AG04449 (cell line): Measurements from ENCODE around the gene ENOX2.

Experiments used
- CTCF ChIA-PET: fragments of 350-600 bp; formaldehyde crosslinking; extraction: SDS; loops from one replicate; lab custom pipeline; 2021; ENCODE audit warnings: antibody characterized with exemption; lab: Yijun Ruan, JAX
- POLR2A ChIA-PET: fragments of 400-600, 350-600 bp; formaldehyde crosslinking; extraction: SDS; loops from one replicate; lab custom pipeline; 2020; ENCODE audit warnings: antibody characterized with exemption, inconsistent platforms; lab: Yijun Ruan, JAX
- DNase-seq: peaks from one replicate; pipeline ENCODE4 v3.0.0-alpha.2; 2010; ENCODE audit warnings: low read depth, low spot score
- H3K4me3 ChIP-seq: 2 replicates; pipeline ENCODE4 v1.5.1; 2011; ENCODE audit warnings: low read depth, mild to moderate bottlenecking, control low read depth, low read length
- TF ChIP-seq, protein P1 (sequence below): IDR thresholded peaks from one replicate; pipeline ENCODE4 v1.5.1; 2011; ENCODE audit warnings: mild to moderate bottlenecking, moderate library complexity, low read length, control low read depth, inconsistent platforms; ENCODE audit not compliant: insufficient read depth; ENCODE audit errors: missing control alignments

Gene ENOX2

GRCh38 chrX:130741584-130741983, 161.4 kb downstream of the ENOX2 start:
- H3K4me3 ChIP-seq: no peak overlapping the region
- TF ChIP-seq, protein P1, sequence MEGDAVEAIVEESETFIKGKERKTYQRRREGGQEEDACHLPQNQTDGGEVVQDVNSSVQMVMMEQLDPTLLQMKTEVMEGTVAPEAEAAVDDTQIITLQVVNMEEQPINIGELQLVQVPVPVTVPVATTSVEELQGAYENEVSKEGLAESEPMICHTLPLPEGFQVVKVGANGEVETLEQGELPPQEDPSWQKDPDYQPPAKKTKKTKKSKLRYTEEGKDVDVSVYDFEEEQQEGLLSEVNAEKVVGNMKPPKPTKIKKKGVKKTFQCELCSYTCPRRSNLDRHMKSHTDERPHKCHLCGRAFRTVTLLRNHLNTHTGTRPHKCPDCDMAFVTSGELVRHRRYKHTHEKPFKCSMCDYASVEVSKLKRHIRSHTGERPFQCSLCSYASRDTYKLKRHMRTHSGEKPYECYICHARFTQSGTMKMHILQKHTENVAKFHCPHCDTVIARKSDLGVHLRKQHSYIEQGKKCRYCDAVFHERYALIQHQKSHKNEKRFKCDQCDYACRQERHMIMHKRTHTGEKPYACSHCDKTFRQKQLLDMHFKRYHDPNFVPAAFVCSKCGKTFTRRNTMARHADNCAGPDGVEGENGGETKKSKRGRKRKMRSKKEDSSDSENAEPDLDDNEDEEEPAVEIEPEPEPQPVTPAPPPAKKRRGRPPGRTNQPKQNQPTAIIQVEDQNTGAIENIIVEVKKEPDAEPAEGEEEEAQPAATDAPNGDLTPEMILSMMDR: no peak
- POLR2A ChIA-PET: no interaction called here
- CTCF ChIA-PET: no interaction called here
- DNase-seq: no peak

GRCh38 chrX:130741151-130741550, 161.9 kb downstream of the ENOX2 start:
- no peak for DNase-seq
- TF ChIP-seq, protein P1: no peak
- CTCF ChIA-PET: no interaction called here

GRCh38 chrX:130738638-130739195, 164.3 kb downstream of the ENOX2 start:
- H3K4me3 ChIP-seq: no peak overlapping the region
- POLR2A ChIA-PET: no interaction called here
- DNase-seq: no peak
- TF ChIP-seq, protein P1: no peak
- CTCF ChIA-PET: interaction anchor here (1.0 kb wide), 1 partner anchor 163 kb away, joined by 4 read pairs; no protein-coding TSS in a partner anchor

More at GRCh38 chrX:130741151-130741550, 161.9 kb downstream of the ENOX2 start:
- H3K4me3 ChIP-seq: no peak overlapping the region
- POLR2A ChIA-PET: no interaction called here

DNA sequence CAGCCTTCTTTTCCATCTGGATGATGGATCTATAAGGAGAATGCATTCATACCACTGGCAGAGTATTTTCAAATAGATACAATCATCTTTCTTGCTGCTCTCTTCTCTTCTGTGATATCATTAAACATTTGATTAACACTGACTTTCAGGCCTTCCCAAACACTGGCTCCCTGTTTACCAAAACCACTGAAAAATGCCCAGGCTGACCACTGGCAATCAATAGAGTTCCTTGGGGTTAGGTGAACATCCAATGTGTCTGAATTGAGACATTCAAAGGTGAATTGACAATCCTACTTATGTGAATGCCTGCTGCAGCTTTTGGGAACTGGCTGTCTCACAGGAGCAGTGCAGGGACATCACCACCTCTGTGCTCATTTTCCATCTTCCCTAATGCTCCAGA, 168.3 kb downstream of the ENOX2 start:
- ChIA-PET CTCF (no interaction called here), POLR2A (no interaction called here)
- no peak for DNase-seq
- H3K4me3 ChIP-seq: no peak overlapping the region
- TF ChIP-seq, protein P1: no peak

- TF ChIP-seq, protein P1: no peak
- no peak overlapping the region for H3K4me3 ChIP-seq
- ChIA-PET POLR2A (no interaction called here), CTCF (no interaction called here)
- no peak for DNase-seq
These were observed 174.8 kb downstream of the ENOX2 start for GRCh38 chrX:130728208-130728607.

GRCh38 chrX:130726661-130727060, 176.3 kb downstream of the ENOX2 start:
- no peak overlapping the region for H3K4me3 ChIP-seq
- CTCF ChIA-PET: no interaction called here
- POLR2A ChIA-PET: no interaction called here
- no peak for DNase-seq
- TF ChIP-seq, protein P1: no peak
